ENCODE measurements around the gene CORO2A.

DNA sequence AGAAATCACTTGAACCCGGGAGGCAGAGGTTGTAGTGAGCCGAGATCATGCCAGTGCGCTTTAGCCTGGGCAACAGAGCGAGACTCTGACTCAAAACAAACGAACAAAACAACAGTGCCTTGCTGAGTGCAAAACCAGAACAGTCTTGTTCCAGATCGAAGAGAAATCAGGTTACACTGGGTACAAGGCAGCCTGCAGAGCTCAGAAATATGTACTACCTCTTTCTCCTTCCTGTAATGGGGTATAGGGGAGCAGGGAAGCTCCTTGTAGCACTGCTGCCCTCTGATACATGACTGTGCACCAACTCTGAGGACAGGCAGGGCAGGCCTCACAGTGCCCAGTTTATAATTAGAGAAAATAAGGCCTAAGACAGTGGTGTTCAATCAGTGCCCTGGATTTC is 38.4 kb upstream of the CORO2A start:
- no peak for TF ChIP-seq POLR2A (IDR thresholded peaks at IDR 0.05; ENCODE audit: control extremely low read depth in 1 of 2, low read depth in 2 of 2, low read length in 2 of 2)
- TF ChIP-seq, protein P1, sequence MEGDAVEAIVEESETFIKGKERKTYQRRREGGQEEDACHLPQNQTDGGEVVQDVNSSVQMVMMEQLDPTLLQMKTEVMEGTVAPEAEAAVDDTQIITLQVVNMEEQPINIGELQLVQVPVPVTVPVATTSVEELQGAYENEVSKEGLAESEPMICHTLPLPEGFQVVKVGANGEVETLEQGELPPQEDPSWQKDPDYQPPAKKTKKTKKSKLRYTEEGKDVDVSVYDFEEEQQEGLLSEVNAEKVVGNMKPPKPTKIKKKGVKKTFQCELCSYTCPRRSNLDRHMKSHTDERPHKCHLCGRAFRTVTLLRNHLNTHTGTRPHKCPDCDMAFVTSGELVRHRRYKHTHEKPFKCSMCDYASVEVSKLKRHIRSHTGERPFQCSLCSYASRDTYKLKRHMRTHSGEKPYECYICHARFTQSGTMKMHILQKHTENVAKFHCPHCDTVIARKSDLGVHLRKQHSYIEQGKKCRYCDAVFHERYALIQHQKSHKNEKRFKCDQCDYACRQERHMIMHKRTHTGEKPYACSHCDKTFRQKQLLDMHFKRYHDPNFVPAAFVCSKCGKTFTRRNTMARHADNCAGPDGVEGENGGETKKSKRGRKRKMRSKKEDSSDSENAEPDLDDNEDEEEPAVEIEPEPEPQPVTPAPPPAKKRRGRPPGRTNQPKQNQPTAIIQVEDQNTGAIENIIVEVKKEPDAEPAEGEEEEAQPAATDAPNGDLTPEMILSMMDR (IDR thresholded peaks at IDR 0.05; ENCODE audit: control extremely low read depth in 1 of 3, insufficient read depth in 1 of 3, low read depth in 1 of 3, low read length in 3 of 3), result no peak
- no peak for TF ChIP-seq JUND (IDR thresholded peaks at IDR 0.05; ENCODE audit: low read length)
- TF ChIP-seq GABPA (IDR thresholded peaks at IDR 0.05; ENCODE audit: borderline replicate concordance, insufficient read depth, low read length), result no peak
- no peak for TF ChIP-seq TEAD4 (IDR thresholded peaks at IDR 0.05; ENCODE audit: low read depth, low read length)
- TF ChIP-seq CHD1 (IDR thresholded peaks at IDR 0.05; ENCODE audit: low read depth, low read length), result no peak
